ENCODE measurements around the gene HNF1A. TPM values are rescaled to one million over a fixed set of nuclear protein-coding genes. Genes with fewer than 3 reads are reported as not detected.

HNF1A gene
- total and polyA plus RNA-seq, 2 donors (not counting 1 experiment from before 2014, with no cell fraction given) = not detected

- Histone ChIP-seq H2AFZ (ENCODE audit: insufficient read depth, low read depth, low read length, poor library complexity, severe bottlenecking) (no peak overlapping the region), H3K4me1 (ENCODE audit: control insufficient read depth in 2 of 2, insufficient read depth in 2 of 2, low read length in 2 of 2) (no peaks in the 10 kb centered on the region), H3K9me3 (ENCODE audit: control extremely low read depth in 1 of 3, control insufficient read depth in 2 of 3, insufficient read depth in 1 of 3, low read length in 2 of 3) (no peaks in the 10 kb centered on the region), H4K20me1 (ENCODE audit: control insufficient read depth, insufficient read depth, low read length, poor library complexity, severe bottlenecking) (no peaks in the 10 kb centered on the region), H3K27ac (ENCODE audit: low read length in 2 of 2) (no peak overlapping the region), H3K4me2 (replicated peaks; ENCODE audit: low read depth, low read length, poor library complexity, severe bottlenecking) (no peak overlapping the region), H3K4me3 (ENCODE audit: control extremely low read depth in 1 of 5, extremely low read depth in 1 of 5, insufficient read depth in 1 of 5, low read depth in 2 of 5, low read length in 4 of 5) (no peak overlapping the region), H3K79me2 (ENCODE audit: control insufficient read depth, insufficient read depth, low read length) (no peaks in the 10 kb centered on the region), H3K9ac (ENCODE audit: low read length) (no peak overlapping the region), H3K36me3 (replicated peaks in 1 of 2; ENCODE audit: control extremely low read depth in 1 of 2, control insufficient read depth in 1 of 2, extremely low read depth in 1 of 2, insufficient read depth in 2 of 2, low read length in 1 of 2) (no peaks in the 10 kb centered on the region), H3K27me3 (replicated peaks in 1 of 4; ENCODE audit: control extremely low read depth in 1 of 4, control insufficient read depth in 3 of 4, insufficient read depth in 4 of 4, low read length in 3 of 4) (no peaks in the 10 kb centered on the region)
- Mint-ChIP-seq H3K9me3 (ENCODE audit: insufficient read depth) (peaks cover 3% of the 10 kb centered on the region), H3K27me3 (no peaks in the 10 kb centered on the region), H3K4me1 (no peaks in the 10 kb centered on the region), H3K27ac (no peak overlapping the region), H3K4me3 (no peak overlapping the region)
- POLR2A ChIA-PET = no interaction called here
- ATAC-seq (ENCODE audit: low read depth) (no peak), DNase-seq (no peak)
- WGBS (ENCODE audit: insufficient coverage) = 100% methylated on average over 2 of the region's 3 CpGs
- intact Hi-C loops (cut with micrococcal nuclease) = no loop called here
- CTCF ChIA-PET = interaction anchor here (0.6 to 0.9 kb wide), 3 partner anchors 13 to 1357 kb away, joined by 3 to 4 read pairs (median 3); no protein-coding TSS in a partner anchor
- TF ChIP-seq CTCF (IDR thresholded peaks at IDR 0.05) (no peak), EZH2 (IDR thresholded peaks at IDR 0.05; ENCODE audit: borderline replicate concordance, insufficient read depth, low read depth, low read length, poor library complexity, severe bottlenecking) (no peak)
These were observed 6.1 kb downstream of the HNF1A start for GRCh38 chr12:120984351-120984898.

- Histone ChIP-seq H3K27ac (ENCODE audit: low read length in 2 of 2) (no peak overlapping the region), H4K20me1 (ENCODE audit: control insufficient read depth, insufficient read depth, low read length, poor library complexity, severe bottlenecking) (no peaks in the 10 kb centered on the region), H3K79me2 (ENCODE audit: control insufficient read depth, insufficient read depth, low read length) (no peaks in the 10 kb centered on the region), H3K4me2 (replicated peaks; ENCODE audit: low read depth, low read length, poor library complexity, severe bottlenecking) (no peak overlapping the region), H3K36me3 (replicated peaks in 1 of 2; ENCODE audit: control extremely low read depth in 1 of 2, control insufficient read depth in 1 of 2, extremely low read depth in 1 of 2, insufficient read depth in 2 of 2, low read length in 1 of 2) (no peaks in the 10 kb centered on the region), H3K9me3 (ENCODE audit: control extremely low read depth in 1 of 3, control insufficient read depth in 2 of 3, insufficient read depth in 1 of 3, low read length in 2 of 3) (no peaks in the 10 kb centered on the region), H3K9ac (ENCODE audit: low read length) (no peak overlapping the region), H3K27me3 (replicated peaks in 1 of 4; ENCODE audit: control extremely low read depth in 1 of 4, control insufficient read depth in 3 of 4, insufficient read depth in 4 of 4, low read length in 3 of 4) (no peaks in the 10 kb centered on the region), H3K4me1 (ENCODE audit: control insufficient read depth in 2 of 2, insufficient read depth in 2 of 2, low read length in 2 of 2) (no peaks in the 10 kb centered on the region), H3K4me3 (ENCODE audit: control extremely low read depth in 1 of 5, extremely low read depth in 1 of 5, insufficient read depth in 1 of 5, low read depth in 2 of 5, low read length in 4 of 5) (no peak overlapping the region), H2AFZ (ENCODE audit: insufficient read depth, low read depth, low read length, poor library complexity, severe bottlenecking) (no peak overlapping the region)
- ChIA-PET POLR2A (no interaction called here), CTCF (no interaction called here)
- intact Hi-C loops (cut with micrococcal nuclease) = no loop called here
- Mint-ChIP-seq H3K4me1 (no peaks in the 10 kb centered on the region), H3K4me3 (no peak overlapping the region), H3K27me3 (peaks cover 7% of the 10 kb centered on the region), H3K9me3 (ENCODE audit: insufficient read depth) (peaks cover 3% of the 10 kb centered on the region), H3K27ac (no peak overlapping the region)
- WGBS (ENCODE audit: insufficient coverage) = 92% methylated on average over 3 of the region's 4 CpGs
- DNase-seq = no peak
- ATAC-seq (ENCODE audit: low read depth) = no peak
- TF ChIP-seq CTCF (IDR thresholded peaks at IDR 0.05) = no peak
- TF ChIP-seq EZH2 (IDR thresholded peaks at IDR 0.05; ENCODE audit: borderline replicate concordance, insufficient read depth, low read depth, low read length, poor library complexity, severe bottlenecking) = no peak
These were observed 9.9 kb downstream of the HNF1A start for GRCh38 chr12:120988234-120988633.
